Measurements from ENCODE around the gene PSME1.

GRCh38 chr14:24156840-24157239 is 20.8 kb downstream of the PSME1 start:
- TF ChIP-seq, protein P1, sequence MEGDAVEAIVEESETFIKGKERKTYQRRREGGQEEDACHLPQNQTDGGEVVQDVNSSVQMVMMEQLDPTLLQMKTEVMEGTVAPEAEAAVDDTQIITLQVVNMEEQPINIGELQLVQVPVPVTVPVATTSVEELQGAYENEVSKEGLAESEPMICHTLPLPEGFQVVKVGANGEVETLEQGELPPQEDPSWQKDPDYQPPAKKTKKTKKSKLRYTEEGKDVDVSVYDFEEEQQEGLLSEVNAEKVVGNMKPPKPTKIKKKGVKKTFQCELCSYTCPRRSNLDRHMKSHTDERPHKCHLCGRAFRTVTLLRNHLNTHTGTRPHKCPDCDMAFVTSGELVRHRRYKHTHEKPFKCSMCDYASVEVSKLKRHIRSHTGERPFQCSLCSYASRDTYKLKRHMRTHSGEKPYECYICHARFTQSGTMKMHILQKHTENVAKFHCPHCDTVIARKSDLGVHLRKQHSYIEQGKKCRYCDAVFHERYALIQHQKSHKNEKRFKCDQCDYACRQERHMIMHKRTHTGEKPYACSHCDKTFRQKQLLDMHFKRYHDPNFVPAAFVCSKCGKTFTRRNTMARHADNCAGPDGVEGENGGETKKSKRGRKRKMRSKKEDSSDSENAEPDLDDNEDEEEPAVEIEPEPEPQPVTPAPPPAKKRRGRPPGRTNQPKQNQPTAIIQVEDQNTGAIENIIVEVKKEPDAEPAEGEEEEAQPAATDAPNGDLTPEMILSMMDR (IDR thresholded peaks at IDR 0.05; ENCODE audit: low read depth, low read length, missing input control), result no peak
- TF ChIP-seq RAD21 (IDR thresholded peaks at IDR 0.05) (no peak), TAF1 (conservative IDR thresholded peaks at IDR 0.05) (no peak), GABPA (IDR thresholded peaks at IDR 0.05 in 1 of 2, conservative IDR thresholded peaks at IDR 0.05 in 1 of 2) (no peak), EGR1 (IDR thresholded peaks at IDR 0.05; ENCODE audit: low read depth in 2 of 2) (no peak), YY1 (IDR thresholded peaks at IDR 0.05) (no peak), HNF4A (conservative IDR thresholded peaks at IDR 0.05) (no peak), JUND (IDR thresholded peaks at IDR 0.05) (no peak), SP1 (IDR thresholded peaks at IDR 0.05) (no peak), FOXA1 (IDR thresholded peaks at IDR 0.05) (no peak)
- TF ChIP-seq, protein P2, sequence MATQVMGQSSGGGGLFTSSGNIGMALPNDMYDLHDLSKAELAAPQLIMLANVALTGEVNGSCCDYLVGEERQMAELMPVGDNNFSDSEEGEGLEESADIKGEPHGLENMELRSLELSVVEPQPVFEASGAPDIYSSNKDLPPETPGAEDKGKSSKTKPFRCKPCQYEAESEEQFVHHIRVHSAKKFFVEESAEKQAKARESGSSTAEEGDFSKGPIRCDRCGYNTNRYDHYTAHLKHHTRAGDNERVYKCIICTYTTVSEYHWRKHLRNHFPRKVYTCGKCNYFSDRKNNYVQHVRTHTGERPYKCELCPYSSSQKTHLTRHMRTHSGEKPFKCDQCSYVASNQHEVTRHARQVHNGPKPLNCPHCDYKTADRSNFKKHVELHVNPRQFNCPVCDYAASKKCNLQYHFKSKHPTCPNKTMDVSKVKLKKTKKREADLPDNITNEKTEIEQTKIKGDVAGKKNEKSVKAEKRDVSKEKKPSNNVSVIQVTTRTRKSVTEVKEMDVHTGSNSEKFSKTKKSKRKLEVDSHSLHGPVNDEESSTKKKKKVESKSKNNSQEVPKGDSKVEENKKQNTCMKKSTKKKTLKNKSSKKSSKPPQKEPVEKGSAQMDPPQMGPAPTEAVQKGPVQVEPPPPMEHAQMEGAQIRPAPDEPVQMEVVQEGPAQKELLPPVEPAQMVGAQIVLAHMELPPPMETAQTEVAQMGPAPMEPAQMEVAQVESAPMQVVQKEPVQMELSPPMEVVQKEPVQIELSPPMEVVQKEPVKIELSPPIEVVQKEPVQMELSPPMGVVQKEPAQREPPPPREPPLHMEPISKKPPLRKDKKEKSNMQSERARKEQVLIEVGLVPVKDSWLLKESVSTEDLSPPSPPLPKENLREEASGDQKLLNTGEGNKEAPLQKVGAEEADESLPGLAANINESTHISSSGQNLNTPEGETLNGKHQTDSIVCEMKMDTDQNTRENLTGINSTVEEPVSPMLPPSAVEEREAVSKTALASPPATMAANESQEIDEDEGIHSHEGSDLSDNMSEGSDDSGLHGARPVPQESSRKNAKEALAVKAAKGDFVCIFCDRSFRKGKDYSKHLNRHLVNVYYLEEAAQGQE (IDR thresholded peaks at IDR 0.05), result no peak
- TF ChIP-seq, protein P3, sequence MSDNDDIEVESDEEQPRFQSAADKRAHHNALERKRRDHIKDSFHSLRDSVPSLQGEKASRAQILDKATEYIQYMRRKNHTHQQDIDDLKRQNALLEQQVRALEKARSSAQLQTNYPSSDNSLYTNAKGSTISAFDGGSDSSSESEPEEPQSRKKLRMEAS (IDR thresholded peaks at IDR 0.05), result no peak
- TF ChIP-seq, protein P4, sequence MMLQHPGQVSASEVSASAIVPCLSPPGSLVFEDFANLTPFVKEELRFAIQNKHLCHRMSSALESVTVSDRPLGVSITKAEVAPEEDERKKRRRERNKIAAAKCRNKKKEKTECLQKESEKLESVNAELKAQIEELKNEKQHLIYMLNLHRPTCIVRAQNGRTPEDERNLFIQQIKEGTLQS (IDR thresholded peaks at IDR 0.05), result no peak
